HG03196 (cell line): Measurements from ENCODE around the gene AP5B1.

Experiments used
- ATAC-seq: cut with Tn5 transposase; IDR thresholded peaks from one replicate; pipeline ENCODE4 v1.9.1; 2021; ENCODE audit not compliant: unreplicated experiment

AP5B1 gene, protein sequence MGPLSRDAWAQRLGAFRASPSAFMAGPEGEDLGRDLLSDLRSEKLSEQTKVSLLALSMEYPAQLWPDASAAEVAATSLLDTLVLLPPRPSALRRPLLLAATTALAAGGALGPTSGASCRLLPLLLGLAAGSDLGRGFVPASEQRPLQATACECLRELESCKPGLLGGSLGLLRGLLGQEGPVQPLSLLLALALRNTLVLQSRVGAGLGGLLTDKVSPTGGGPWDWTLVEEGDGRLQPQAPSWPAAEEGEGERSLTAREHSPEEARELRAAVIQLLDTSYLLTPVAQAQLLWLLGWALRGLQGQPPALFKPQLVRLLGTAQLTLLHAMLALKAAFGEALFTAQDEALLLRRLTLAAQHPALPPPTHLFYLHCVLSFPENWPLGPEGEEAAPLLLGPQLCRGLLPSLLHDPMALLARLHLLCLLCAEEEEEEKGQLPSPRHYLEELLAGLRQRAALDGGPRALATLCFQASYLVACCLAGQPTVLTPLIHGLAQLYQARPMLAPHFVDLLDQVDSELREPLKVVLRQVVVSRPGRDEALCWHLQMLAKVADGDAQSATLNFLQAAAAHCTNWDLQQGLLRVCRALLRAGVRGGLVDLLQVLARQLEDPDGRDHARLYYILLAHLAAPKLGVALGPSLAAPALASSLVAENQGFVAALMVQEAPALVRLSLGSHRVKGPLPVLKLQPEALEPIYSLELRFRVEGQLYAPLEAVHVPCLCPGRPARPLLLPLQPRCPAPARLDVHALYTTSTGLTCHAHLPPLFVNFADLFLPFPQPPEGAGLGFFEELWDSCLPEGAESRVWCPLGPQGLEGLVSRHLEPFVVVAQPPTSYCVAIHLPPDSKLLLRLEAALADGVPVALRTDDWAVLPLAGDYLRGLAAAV

GRCh38 chr11:65780770-65781151 lies at the start of gene AP5B1:
AP5B1 (minus strand) TSS chr11:65780976; CDS start chr11:65780591, 385 bp downstream.
- peak; percentile 30 for ATAC-seq

GRCh38 chr11:65829459-65829858 lies 48.7 kb upstream of the AP5B1 start:
- ATAC-seq: no peak

DNA sequence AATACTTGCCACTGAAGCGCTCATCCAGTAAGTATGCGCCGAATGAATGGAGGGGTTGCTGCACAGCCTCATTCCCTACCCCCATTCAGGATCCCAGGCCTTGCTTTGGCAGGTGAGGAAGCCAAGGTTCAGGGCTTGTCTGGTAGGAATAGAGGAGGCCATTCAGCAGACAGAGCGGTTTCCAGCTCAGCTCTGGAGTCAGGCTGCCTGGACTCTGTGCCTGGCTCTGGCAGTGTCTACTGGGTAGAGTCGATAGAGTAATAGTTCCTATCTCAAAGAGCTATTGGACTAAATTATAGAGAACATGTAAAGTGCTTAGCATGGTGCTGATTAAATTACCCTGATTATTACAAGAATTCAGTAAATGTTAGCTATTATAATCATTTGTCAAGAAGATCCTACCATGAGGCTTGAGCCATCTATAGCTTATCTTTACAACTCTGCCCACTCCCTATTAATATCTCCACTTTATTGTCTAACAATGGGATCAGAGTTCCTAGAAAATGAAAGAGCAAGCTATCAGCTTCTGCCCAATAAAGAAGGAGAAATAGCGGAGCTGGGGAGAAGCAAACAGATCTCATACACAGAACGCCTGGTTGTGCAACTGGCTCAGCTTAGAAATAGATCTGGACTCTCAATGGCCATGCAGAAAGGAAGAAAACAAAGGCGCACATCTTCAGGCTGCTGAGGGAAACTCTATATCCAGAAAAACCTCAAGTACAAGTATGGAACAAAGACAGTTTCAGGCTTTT lies 46.4 kb upstream of the AP5B1 start:
- ATAC-seq: no peak

DNA sequence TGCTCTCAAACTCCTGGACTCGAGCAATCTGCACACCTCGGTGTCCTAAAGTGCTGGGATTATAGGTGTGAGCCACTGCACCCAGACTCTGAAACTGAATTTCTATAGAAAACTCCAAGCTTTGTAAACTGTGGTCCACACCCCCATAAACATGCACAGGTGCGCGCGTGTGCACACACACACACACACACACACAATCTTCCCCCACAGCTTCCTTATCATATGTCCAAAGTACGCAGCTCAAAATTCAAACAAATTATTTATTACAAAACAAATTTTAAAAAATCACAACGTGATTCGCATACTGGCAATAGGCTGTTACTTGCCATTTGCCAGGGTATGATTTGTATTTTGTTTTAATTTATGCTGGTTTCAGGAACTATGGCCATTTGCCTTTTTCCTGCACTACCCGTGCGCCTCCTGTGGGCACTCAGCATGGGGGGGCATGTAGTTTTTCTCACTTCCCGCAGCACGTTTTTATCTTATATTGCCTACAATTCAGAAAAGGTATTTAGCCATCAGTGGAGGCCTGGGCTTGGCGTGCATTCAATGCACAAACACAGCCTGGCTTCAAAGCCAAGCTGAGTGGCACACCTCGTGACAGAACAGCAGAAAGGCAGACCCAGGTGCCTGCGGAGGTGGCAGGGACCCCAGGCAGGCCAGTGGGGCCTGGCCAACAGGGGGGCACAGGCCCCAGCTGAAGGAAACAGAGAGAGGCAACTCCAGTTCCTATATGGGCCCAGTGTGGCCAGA lies 42.2 kb upstream of the AP5B1 start:
- no peak for ATAC-seq

DNA sequence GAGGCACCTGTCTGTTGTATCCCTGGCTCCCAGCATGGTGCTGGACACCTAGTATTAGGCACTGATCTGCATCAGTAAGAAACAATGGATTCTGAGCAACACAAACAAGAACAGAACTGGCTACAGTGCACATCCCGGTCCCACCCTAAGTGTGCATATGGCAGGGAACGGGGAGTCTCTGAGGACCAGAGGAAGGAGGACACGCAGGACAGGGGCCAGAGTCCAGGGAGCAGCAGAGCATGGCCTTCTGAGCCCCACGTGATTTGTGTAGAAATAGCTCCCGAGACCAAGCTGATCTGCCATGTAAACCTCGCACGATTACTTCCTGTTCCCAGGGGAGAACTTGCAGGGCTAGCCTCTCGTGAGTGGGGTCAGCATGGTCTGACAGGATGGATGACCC lies 40.3 kb upstream of the AP5B1 start:
- no peak for ATAC-seq

GRCh38 chr11:65817835-65818680 lies 37.3 kb upstream of the AP5B1 start:
- ATAC-seq: peak; percentile 90

DNA sequence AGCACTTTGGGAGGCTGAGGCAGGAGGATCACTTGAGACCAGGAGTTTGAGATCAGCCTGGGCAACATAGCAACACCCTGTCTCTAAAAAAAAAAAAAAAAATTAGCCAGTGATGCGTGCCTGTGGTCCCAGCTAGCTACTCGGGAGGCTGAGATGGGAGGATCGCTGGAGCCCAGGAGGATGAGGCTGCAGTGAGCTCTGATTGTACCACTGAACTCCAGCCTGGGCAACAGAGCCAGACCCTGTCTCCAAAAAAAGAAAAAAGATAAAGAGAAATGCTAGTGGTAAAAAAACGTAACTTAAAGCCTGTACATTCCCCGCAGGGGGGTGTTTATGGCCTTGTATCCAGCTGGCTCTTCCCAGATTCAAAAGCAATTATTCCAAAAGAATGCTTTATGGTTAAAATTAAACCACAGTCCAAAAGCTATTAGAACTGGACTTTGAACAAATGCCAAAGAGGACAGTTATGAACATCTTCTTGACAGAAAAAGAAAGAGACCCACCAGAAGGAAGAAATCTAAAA lies 36.6 kb upstream of the AP5B1 start:
- no peak for ATAC-seq

DNA sequence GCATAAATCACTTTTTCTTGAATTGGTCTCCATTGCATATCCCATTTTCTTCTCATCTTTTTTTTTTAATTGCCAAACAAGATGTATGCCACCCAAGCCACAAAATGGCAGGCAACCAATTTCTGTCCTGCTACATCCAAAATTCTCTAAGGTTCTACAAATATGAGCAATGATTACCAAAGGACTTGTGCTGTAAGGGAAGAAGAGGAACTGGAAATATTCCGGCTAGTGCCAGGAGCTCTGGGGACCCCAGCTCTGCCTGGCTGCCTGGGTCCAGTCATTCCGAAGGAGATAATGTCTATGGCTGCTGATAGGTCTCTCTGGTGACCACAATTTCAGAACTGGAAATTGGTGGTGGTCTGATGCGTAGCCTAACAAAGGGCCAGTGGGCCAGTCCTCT lies 35.9 kb upstream of the AP5B1 start:
- no peak for ATAC-seq

DNA sequence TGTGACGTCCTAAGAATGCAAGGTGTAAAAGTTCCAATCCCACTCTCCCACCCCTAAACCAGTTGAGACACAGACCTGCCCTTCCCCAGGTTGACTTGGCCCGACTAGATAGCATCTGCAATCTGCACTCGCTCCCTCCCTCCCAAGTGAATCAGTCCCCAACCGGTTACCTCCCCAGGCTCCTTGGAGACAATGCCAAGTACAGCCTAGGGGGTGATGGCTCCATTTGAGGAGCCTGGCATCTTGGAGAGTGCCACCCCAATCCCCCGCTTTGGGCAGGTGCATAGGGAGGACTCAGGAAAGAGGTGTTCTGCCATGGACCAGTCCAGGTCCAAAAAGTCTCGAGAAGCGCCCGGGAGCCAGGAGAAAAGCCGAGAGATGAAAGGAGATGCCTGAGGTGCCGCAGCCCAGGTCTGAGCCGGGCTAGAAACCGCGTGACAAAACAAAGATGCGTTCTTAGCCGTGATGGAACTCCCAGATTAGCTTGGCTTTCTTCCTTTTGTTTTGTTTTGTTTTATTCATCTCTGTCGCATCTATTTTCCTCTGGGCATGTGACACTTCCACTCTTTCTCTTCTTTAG lies 34.3 kb upstream of the AP5B1 start:
- no peak for ATAC-seq

GRCh38 chr11:65814131-65814985 lies 33.6 kb upstream of the AP5B1 start:
- ATAC-seq: no peak

DNA sequence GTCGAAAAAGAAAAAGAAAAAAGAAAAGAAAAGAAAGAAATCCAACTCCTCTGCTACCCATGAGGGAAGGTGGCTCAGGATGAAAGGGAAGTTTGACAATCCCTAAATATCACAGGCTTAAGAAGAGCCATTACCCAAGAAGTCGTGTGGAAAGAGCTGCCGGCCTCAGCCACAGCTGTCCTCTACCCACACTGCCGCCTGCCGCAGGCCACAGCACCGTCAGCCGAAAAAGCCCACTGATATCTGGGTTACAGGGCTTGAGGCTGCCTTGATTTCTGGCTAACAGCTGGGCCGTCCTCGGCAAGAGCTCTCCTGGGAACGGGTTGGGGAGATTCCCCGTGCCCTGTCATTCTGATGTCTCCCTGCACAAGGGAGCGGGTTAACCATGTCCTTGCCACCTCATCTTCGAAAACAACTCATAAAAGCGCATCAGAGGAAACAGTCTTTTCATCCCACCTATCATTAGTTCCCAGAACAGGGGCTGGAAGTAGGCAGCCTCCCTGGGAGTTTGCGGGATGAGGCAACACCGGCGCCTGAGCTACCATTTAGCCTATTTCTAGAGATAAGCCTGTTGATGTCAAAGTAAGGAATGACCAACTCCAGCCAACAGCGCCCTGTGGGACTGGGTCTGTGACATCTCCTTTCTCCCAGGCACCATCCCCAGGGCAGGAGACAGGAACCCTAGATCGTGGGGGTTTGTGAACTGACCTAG lies 31.1 kb upstream of the AP5B1 start:
- ATAC-seq: no peak

- no peak for ATAC-seq
These were observed 29.5 kb upstream of the AP5B1 start for GRCh38 chr11:65810046-65810868.

DNA sequence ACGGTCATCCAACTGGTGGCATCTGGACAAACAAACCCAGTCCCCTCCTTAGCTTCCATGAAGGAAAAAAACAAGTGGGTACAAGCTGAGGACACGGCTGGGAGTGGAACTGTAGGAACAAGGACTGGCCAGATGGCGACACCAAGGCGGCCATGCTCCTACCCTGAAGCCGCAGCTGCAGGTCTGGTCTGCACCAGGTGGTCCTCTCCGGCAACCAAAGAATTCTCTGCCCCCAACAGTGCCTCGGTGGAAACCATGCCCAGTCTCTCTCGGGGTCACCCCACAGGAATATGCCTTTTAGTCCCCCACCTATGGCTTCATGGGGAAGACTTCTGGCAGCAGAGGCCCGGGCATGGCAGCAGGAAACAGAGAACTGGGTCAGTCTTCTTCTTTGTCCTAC lies 28.7 kb upstream of the AP5B1 start:
- no peak for ATAC-seq

GRCh38 chr11:65808744-65809341 lies 28.1 kb upstream of the AP5B1 start:
- no peak for ATAC-seq

- ATAC-seq: no peak
These were observed 26.2 kb upstream of the AP5B1 start for GRCh38 chr11:65806979-65807378.

GRCh38 chr11:65803797-65804492 lies 23.2 kb upstream of the AP5B1 start:
- no peak for ATAC-seq
